Activated CD8-positive, alpha-beta memory T cell treated with anti-CD3 and anti-CD28 coated beads for 48 hours (primary cell): ENCODE results near the gene PSMD11.
A peak's percentile ranks its signal among the peaks of the same experiment; 100 is the strongest.
"Not testable (repeated sequence)": the region's sequence is repeated elsewhere in the genome, so short reads cannot be mapped to it uniquely, and the experiment has no call there.

Experiments used
- DNase-seq, 3 experiments: peaks; one replicate each; pipeline ENCODE4 v3.0.0-alpha.2; 2020; ENCODE audit warnings: low read depth in 2 of 3, low spot score in 2 of 3

The PSMD11 gene

GRCh38 chr17:32510466-32510865, 66.2 kb downstream of the PSMD11 start:
- DNase-seq = no peak

- DNase-seq = no peak
Observed at GRCh38 chr17:32512328-32512727, 68.0 kb downstream of the PSMD11 start.

GRCh38 chr17:32513579-32513978, 69.3 kb downstream of the PSMD11 start:
- DNase-seq = no peak

DNA sequence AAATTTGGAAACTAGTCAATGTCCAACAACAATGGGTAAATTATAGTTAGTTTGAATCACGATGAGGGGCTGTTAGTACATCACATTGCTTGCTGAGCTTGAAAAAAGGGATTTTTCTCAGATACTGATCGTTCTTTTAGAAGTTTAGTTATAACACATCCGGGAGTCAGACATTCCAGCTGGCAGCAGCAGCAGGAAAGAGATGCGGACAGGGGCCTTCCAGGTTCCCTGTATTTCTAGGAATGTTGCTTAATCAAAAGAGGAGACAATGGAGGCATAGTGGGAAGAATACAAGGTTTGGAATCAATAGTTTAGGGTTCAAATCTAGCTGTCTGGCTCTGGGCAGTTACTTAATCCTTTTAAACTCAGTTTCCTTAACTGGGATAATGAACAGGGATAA, 70.3 kb downstream of the PSMD11 start:
- DNase-seq = no peak

DNA sequence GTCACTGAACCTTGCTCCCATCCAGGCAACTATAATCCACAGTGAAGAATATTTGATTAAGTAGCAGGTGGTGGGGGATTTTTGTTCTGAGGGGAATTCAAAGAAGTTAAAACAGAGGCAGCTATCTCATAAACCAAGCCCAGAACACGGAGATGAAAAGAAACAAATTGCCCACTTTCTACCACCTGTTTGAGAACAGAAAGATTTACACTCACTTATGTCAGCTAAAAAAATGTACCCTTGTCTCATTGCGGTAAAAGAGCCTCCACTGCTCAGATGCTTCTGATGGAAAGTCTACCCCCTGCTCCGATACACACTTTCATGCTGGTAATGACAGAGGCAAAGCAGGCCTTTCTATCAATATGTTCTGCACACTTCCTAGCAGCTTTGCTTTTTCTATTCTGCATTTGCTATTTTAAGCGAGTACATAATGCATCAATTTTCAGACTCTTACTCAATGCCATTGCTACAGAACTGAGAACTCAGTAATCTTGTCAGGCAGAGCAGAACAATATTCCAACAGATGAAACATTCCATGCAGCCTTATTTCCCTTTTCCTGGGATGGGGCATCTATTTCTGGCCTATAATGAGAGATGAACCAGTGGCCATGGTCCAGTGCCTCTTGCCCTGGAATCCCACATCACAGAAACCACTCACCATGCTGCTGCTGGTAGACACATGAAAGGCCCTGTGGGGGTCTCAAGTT, 71.5 kb downstream of the PSMD11 start:
- DNase-seq = no peak

- no peak for DNase-seq
Observed at GRCh38 chr17:32516450-32516849, 72.1 kb downstream of the PSMD11 start.

DNA sequence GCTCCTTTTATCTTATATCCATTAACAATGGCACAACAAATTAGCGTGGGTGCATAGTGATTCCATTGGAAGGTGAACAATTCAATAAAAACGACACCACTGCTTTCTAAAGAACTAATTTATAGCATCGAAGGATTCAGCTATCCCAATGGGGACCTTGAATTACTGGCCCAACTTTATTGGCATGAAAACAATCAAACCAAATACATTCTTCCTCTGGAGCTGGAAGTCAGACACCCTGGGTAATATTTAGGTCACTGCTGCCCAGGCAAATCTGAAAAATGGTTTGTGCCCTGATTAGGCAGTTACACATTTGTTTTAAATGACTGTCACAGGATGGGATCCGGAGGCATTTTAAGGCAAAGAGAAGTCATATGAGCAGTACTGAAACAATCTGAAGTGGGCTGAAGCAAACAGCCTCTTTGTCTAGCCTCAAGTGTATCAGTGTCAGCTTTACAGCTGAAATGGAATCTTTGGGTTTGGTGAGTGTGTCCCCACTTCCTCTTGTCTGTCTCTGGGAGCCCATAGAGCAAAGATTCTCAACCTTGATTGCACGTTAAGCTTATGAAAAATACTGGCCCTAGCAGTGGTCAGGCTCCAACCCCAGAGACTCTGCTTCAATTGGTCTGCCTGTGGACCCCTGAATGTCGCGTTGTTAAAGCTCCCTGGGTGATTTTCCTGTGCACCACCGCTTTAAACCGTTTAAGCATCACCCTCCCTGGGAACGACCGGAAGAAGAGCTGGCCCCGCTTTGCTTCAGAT, 72.8 kb downstream of the PSMD11 start:
- DNase-seq = no peak

- DNase-seq = no peak
Observed at GRCh38 chr17:32517982-32518381, 73.7 kb downstream of the PSMD11 start.

- DNase-seq = no peak
Observed at GRCh38 chr17:32518646-32519227, 74.4 kb downstream of the PSMD11 start.

GRCh38 chr17:32519228-32520103, 75.2 kb downstream of the PSMD11 start:
- DNase-seq = peak in 1 of 3 experiments; percentile 35

DNA sequence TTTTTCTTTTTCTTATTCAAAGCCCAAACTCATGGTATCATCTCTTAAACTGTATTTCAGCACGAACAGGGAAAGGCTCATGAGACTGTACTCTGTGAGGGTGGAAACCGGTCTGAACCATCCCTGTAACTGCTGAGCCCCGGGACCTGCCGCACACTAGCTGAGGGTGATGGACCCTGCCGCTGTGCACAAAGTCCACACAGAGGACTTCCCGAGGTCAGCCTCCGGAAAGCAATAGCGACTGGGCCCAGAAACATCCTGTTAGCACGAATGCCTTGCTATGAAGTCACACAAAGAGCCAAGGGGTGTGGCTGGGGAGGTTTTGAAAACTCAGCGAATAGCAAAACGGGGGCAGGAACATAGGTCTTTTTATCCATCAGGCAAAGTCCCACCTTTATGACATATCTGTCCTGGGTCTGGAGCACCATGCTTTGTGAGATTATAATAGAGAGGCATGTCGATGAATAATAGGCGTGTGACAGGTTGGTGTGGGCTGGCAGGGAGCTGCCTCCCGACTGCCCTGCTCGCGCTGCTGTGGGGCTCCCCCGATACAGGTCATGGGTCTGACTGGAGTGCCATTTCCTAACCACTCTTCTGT, 75.9 kb downstream of the PSMD11 start:
- DNase-seq = no peak

- DNase-seq = no peak
Observed at GRCh38 chr17:32520737-32521404, 76.6 kb downstream of the PSMD11 start.

- no peak for DNase-seq
Observed at GRCh38 chr17:32523017-32523680, 78.8 kb downstream of the PSMD11 start.

GRCh38 chr17:32523827-32524552, 79.7 kb downstream of the PSMD11 start:
- no peak for DNase-seq

- DNase-seq = not testable (repeated sequence)
Observed at GRCh38 chr17:32524553-32524880, 80.2 kb downstream of the PSMD11 start.

DNA sequence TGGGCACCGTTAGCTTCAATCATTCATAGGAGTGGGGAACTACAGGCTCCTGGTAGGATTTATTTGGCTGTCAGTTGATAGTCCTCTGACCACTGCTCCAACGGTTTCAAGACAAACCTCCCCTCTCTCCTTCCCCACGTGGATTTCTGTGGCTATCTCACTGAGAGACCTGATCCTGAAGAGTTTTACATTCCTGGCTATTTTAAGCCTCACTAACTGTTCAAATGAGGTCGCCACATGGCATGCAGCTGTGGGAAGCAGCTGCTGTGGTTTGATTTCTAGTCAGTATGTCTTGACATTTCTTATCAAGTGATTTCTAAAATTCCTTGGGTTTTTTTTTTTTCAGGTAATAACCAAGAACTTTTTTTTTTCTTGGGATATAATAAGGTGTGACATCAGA, 80.8 kb downstream of the PSMD11 start:
- DNase-seq = no peak

DNA sequence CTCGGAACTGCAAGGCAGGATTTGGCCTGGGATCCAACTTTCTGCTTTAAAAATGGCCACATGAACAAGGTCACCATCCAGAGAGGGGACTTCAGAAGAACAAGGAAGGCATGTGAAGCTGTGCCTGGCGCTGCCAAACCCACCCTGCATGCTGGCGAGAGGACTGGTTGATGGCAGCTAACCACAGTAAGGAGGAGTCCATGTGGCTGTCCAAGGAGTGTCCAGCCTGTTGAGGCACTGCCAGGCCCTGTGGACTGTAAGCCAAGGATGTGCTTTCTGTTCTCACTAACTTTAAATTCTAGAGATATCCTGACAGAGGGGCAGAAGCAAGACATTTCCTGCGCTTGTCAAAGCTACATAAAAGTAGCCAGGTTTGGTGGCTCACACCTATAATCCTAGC, 82.8 kb downstream of the PSMD11 start:
- no peak for DNase-seq

DNA sequence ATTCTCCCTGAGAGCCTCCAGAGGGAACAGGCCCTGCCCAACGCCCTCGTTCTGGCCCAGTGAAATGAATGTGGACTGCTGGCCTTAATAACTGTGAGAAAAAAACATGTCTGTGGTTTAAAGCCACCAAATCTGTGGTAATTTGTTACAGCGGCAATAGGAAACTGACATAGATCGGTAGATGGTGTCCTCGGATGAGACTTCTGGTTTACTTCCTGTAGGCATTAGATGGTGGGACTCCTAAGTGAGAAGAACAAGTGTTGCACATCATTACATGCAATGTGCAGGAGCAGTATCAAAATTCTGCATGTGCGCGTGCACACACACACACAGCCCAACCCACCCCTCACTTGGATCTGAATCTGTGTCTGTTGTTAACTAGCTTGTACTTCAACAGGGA, 84.5 kb downstream of the PSMD11 start:
- DNase-seq = no peak

- no peak for DNase-seq
Observed at GRCh38 chr17:32529604-32530003, 85.3 kb downstream of the PSMD11 start.
